Measurements from ENCODE around the gene CYP1A2. TPM values are rescaled to one million over a fixed set of nuclear protein-coding genes. Genes with fewer than 3 reads are reported as not detected.

CYP1A2 gene
- total RNA-seq: not detected

GRCh38 chr15:74748322-74748946, at the start of gene CYP1A2:
Gene CYP1A2, plus strand, starts transcription at chr15:74748845. Its CDS starts 894 bp downstream, at chr15:74749739.
- H3K36me3 ChIP-seq: no peaks in the 10 kb centered on the region
- no peak within 1 kb of the TSS for H3K4me3 ChIP-seq
- no peaks in the 10 kb centered on the region for H3K4me1 ChIP-seq
- no peak for TF ChIP-seq CTCF (IDR thresholded peaks at IDR 0.05)
- H3K27ac ChIP-seq: no peak within 1 kb of the TSS
- H3K27me3 ChIP-seq: no peaks in the 10 kb centered on the region
- DNase-seq (ENCODE audit: low spot score): no peak
- H3K9me3 ChIP-seq: no peaks in the 10 kb centered on the region

GRCh38 chr15:74709011-74709410, 39.6 kb upstream of the CYP1A2 start:
- no peak for TF ChIP-seq CTCF (IDR thresholded peaks at IDR 0.05)
- no peaks in the 10 kb centered on the region for H3K4me1 ChIP-seq

GRCh38 chr15:74709892-74710291, 38.8 kb upstream of the CYP1A2 start:
- Histone ChIP-seq H3K4me3 (no peak overlapping the region), H3K36me3 (no peaks in the 10 kb centered on the region), H3K27ac (no peak overlapping the region), H3K27me3 (no peaks in the 10 kb centered on the region), H3K9me3 (no peaks in the 10 kb centered on the region), H3K4me1 (no peaks in the 10 kb centered on the region)
- TF ChIP-seq CTCF (IDR thresholded peaks at IDR 0.05): no peak
- no peak for DNase-seq (ENCODE audit: low spot score)

More at GRCh38 chr15:74709011-74709410, 39.6 kb upstream of the CYP1A2 start:
- no peak for DNase-seq (ENCODE audit: low spot score)
- Histone ChIP-seq H3K27me3 (no peaks in the 10 kb centered on the region), H3K36me3 (no peaks in the 10 kb centered on the region), H3K27ac (no peak overlapping the region), H3K4me3 (no peak overlapping the region), H3K9me3 (no peaks in the 10 kb centered on the region)

GRCh38 chr15:74710319-74711094, 38.1 kb upstream of the CYP1A2 start:
- Histone ChIP-seq H3K36me3 (no peaks in the 10 kb centered on the region), H3K4me3 (no peak overlapping the region), H3K27ac (no peak overlapping the region), H3K27me3 (no peaks in the 10 kb centered on the region), H3K4me1 (no peaks in the 10 kb centered on the region), H3K9me3 (no peaks in the 10 kb centered on the region)
- no peak for DNase-seq (ENCODE audit: low spot score)
- no peak for TF ChIP-seq CTCF (IDR thresholded peaks at IDR 0.05)

GRCh38 chr15:74712311-74712710, 36.3 kb upstream of the CYP1A2 start:
- Histone ChIP-seq H3K36me3 (no peaks in the 10 kb centered on the region), H3K27ac (no peak overlapping the region), H3K4me1 (no peaks in the 10 kb centered on the region), H3K27me3 (no peaks in the 10 kb centered on the region), H3K4me3 (no peak overlapping the region), H3K9me3 (no peaks in the 10 kb centered on the region)
- DNase-seq (ENCODE audit: low spot score): no peak
- TF ChIP-seq CTCF (IDR thresholded peaks at IDR 0.05): no peak

All from right atrium auricular region (tissue), 2 donors.